Smooth muscle cell of the coronary artery (primary cell): ENCODE results near the gene CHID1. TPM values are rescaled to one million over a fixed set of nuclear protein-coding genes. Genes with fewer than 3 reads are reported as not detected.

ENCODE experiments used
- total RNA-seq: library from RNA; depleted of rRNA; stranded (reverse); fragments of >200 nt; gene quantifications from 2 replicates; pipeline ENCODE4 v1.2.3, GENCODE V29; 2014; ENCODE audit warnings: low replicate concordance

Gene CHID1
- 44.0 and 50.9 TPM in 2 replicates for total RNA-seq

DNA sequence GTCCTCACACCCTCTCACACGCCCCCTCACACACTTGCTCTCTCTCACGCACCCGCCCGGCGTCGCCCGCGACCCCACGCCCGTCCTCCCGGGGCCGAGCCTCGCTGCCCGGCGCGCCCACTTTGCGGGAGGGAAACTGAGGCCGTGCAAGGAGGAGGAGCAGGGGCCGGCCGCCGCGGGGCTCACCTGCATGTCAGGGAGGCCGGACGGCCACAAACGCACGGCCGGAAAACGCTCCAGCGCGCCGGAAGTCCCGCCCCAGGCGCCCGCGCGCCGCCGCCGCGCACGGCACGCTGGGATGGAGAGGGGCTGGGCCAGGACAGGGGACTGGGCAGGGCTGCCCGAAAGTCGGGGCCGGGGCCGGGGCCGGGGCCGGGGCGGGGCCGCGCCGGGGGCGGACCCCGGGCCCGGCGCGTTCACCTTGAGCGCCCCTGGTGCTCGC lies at the start of gene CHID1:
TSS of gene CHID1 (minus strand) at position 222 of the 442 bp plus-strand sequence. CDS start 5,994 bp downstream, outside the sequence.

DNA sequence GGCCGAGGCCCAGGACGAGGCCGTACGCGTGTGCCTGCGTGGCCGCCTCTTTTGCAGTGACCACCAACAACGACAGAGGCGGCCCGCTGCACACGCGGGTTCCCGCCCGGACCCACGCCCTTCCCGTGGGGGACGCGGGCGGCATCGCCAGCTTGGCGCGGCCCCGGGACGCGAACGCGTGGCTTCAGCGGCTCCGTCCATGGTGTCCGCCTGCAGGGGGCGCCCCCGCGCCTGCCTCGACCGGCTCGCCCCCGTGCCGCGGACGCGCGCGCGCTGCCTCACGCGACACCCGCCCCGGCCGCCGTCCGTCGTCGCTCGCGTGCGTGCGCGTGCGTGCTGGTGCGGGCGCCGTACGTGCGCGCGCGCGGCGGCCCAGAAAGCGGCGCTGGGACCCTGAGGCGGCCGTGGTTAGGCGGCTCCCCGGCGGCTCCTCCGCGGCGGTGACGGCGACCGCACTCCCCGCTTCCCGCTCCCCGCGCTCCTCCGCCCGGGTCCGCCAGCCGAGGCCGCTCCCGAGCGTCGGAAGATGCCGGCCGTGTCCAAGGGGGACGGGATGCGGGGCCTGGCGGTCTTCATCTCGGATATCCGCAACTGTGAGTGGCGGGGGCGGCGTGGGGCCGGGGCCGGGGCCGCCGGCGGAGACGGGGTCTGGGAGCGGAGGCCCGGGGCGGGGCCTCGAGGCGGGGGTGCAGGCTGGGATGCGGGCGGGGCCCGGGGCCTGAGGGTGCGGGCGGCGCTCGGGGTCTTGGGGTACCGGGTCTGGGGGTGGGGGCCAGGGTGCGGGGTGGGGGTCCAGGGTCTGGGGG lies 15.1 kb upstream of the CHID1 start, which contains the start of gene AP2A2:
TSS of gene AP2A2 (plus strand) at position 375 of the 806 bp plus-strand sequence. CDS start at position 527, 152 bp downstream.

DNA sequence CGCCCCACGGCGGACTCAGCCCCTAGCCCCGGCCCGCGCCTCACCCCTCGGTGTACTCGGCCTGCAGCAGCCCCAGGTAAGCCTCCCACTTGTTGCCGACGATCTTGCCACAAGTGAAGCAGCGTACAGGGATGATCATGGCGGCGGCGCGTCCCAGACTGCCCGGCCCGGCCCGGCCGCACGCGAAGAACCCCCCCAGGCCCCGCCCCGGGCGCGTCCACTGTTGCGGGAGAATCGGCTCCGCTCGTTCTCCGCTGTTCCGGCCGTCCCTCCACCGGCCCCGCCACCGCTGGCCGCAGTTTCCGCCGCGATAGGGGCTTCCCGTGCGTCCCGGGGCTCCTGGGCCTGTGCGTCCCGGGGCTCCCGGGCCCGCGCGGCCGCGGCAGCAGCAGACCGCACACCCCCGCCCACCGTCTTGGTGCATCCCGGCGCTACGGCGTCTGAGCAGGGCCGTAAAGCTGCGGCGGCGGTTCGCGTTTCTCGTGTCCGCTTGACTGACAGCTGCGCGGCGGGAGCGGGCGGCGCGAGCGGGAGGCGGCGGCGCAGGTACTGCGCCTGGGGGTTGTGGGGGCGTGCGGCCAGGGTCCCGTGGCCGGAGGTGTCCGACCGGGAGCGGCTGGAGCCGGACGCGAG lies 68.1 kb downstream of the CHID1 start, which contains the start of the genes POLR2L and TSPAN4:
TSS of gene POLR2L (minus strand) at position 160 of the 633 bp plus-strand sequence. CDS start at position 139, 21 bp downstream.
TSS of gene TSPAN4 (plus strand) at position 483 of the 633 bp plus-strand sequence. CDS start 7,453 bp downstream, outside the sequence.

DNA sequence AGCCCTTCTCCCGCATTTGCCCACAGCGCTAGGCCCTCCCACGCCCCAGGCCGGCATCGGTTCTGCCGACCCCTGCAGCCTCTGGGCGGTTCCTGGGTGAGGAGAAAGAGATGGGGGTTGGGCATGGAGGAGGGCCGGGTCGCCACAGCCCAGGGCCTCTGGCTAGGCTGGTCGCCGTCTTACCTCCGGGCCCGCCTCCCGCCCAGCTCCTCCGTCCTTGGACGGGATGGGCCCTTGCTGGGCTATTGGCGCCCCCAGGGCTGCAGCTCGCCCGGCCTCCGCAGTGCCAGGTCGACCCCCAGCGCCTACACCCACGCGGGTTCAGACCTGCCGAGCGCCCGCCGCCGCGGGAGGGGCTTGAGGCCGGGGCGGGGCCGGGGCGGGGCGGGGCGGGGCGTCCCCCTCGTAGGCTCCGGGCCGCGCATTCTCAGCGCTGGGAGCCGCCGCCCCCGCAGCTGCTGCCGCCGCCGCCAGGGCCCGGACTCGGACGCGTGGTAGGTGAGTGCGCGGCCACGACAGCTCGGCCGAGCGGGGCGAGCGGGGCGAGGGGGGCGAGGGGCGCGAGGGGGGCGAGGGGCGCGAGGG lies 78.0 kb downstream of the CHID1 start, which contains the start of gene CD151:
TSS of gene CD151 (plus strand) at position 424 of the 585 bp plus-strand sequence. CDS start 3,118 bp downstream, outside the sequence.

DNA sequence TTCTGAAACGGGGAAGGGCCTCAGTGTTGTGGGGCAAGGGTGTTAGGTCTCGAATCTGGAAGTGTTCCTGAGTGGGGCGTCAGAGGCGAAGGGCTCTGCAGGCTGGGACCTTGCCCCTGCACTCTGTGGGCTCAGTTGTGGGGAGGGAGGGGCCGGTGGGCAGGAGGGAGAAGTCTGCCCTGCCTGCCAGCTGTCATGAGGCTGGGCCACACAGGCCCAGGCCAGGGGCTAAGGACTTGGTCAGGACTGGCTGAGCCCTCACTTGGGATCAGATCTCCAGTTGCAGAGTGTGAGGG lies 82.8 kb downstream of the CHID1 start, which contains the start of gene CRACR2B:
TSS of gene CRACR2B (plus strand) at position 23 of the 296 bp plus-strand sequence. CDS start 689 bp downstream, outside the sequence.

DNA sequence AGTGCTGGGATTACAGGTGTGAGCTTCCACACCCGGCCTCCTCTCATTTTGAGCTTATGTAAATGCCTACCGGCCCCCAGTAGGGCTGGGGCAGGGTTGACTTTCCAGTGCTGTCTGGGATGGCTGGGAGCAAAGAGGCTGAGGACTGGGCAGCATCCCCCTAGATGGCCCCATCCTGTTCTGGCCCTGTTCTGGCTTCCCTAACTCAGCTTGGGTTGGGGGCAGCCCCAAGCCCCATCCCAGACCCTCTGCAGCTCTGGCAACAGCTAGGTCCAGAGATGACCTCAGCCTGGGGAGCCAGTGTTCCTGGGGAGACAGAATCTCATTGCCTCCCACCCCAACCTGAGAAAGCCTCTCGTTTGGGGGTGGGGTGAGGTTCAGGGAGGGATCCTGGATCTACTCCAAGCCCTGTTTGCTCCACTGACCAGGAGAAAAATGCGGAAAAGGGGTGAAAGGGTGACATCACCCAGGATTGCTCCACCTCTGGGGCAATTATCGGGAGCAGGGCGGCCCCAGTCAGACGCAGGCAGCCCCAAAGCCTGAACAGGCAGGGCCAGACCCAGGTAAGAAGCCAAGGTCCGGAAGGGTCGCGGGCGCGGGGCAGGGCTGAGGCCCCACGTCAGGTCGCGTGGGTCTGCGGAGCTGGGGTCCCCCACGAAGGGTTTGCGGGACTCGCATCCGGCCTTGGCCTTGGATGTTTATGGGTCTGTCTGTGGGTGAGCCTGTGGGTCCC lies 92.0 kb downstream of the CHID1 start, which contains the start of gene PNPLA2:
TSS of gene PNPLA2 (plus strand) at position 519 of the 733 bp plus-strand sequence. CDS start 805 bp downstream, outside the sequence.

Other genes with a start within 250 kb of the CHID1 start
- 29.6 and 31.8 TPM in 2 replicates for gene DEAF1, start 215.6 kb downstream of the CHID1 start, total RNA-seq
- 2.9 and 5.7 TPM in 2 replicates for gene TMEM80, start 215.0 kb downstream of the CHID1 start, total RNA-seq
- gene EPS8L2, start 204.6 kb downstream of the CHID1 start, total RNA-seq: 44.3 and 83.2 TPM in 2 replicates
- 69.4 and 177 TPM in 2 replicates for gene TALDO1, start 163.3 kb downstream of the CHID1 start, total RNA-seq
- 17.4 and 20.2 TPM in 2 replicates for gene GATD1, start 133.3 kb downstream of the CHID1 start, total RNA-seq
- 0.23 TPM in 1 of 2 replicates, not detected in the other for gene CEND1, start 120.7 kb downstream of the CHID1 start, total RNA-seq
- 5.1 and 21.5 TPM in 2 replicates for gene SLC25A22, start 112.5 kb downstream of the CHID1 start, total RNA-seq
- 3.4 and 4.0 TPM in 2 replicates for gene PIDD1, start 105.6 kb downstream of the CHID1 start, total RNA-seq
- 397 and 872 TPM in 2 replicates for gene RPLP2, start 100.8 kb downstream of the CHID1 start, total RNA-seq
- 17.1 and 21.4 TPM in 2 replicates for gene PNPLA2, start 91.9 kb downstream of the CHID1 start, total RNA-seq
- gene CRACR2B, start 82.9 kb downstream of the CHID1 start, total RNA-seq: 0.45 and 0.70 TPM in 2 replicates
- gene CD151, start 77.9 kb downstream of the CHID1 start, total RNA-seq: 669 and 785 TPM in 2 replicates
- 262 and 474 TPM in 2 replicates for gene POLR2L, start 68.3 kb downstream of the CHID1 start, total RNA-seq
- 102 and 297 TPM in 2 replicates for gene TSPAN4, start 68.0 kb downstream of the CHID1 start, total RNA-seq
- 19.6 and 28.2 TPM in 2 replicates for gene AP2A2, start 15.1 kb upstream of the CHID1 start, total RNA-seq
- not detected in 2 replicates for gene MUC6, start 125.9 kb upstream of the CHID1 start, total RNA-seq
- not detected in 2 replicates for gene MUC2, start 164.1 kb upstream of the CHID1 start, total RNA-seq
- not detected in 2 replicates for gene MUC5AC, start 247.1 kb upstream of the CHID1 start, total RNA-seq